Upper lobe of left lung (tissue), 4 donors: ENCODE measurements around the gene CCDC17.

Experiments used
- EP300 ChIP-seq, 4 donors: sonication (generic); formaldehyde crosslinking; IDR thresholded peaks; one replicate each; pipeline ENCODE4 v1.5.1; 2017; ENCODE audit warnings: antibody characterized with exemption in 4 of 4, control low read depth in 2 of 4
- POLR2A ChIP-seq, 4 donors: fragments of 450-650 bp; IDR thresholded peaks; one replicate each; pipeline ENCODE4 v1.5.1; 2016 to 2017; ENCODE audit warnings: antibody characterized with exemption in 4 of 4, mild to moderate bottlenecking in 2 of 4
- POLR2AphosphoS5 ChIP-seq, 2 donors: sonication (generic); formaldehyde crosslinking; IDR thresholded peaks; one replicate each; pipeline ENCODE4 v1.5.1; 2017; ENCODE audit warnings: antibody characterized with exemption in 2 of 2
- TF ChIP-seq, protein P1 (sequence below), 6 experiments: fragments of 450-650 bp in 4 of 6; fragments of 200-600 bp in 2 of 6; sonication (generic) in 2 of 6; IDR thresholded peaks; one replicate each; pipeline ENCODE4 v1.5.1; 2016 to 2019; ENCODE audit warnings: antibody characterized with exemption in 6 of 6

DNA sequence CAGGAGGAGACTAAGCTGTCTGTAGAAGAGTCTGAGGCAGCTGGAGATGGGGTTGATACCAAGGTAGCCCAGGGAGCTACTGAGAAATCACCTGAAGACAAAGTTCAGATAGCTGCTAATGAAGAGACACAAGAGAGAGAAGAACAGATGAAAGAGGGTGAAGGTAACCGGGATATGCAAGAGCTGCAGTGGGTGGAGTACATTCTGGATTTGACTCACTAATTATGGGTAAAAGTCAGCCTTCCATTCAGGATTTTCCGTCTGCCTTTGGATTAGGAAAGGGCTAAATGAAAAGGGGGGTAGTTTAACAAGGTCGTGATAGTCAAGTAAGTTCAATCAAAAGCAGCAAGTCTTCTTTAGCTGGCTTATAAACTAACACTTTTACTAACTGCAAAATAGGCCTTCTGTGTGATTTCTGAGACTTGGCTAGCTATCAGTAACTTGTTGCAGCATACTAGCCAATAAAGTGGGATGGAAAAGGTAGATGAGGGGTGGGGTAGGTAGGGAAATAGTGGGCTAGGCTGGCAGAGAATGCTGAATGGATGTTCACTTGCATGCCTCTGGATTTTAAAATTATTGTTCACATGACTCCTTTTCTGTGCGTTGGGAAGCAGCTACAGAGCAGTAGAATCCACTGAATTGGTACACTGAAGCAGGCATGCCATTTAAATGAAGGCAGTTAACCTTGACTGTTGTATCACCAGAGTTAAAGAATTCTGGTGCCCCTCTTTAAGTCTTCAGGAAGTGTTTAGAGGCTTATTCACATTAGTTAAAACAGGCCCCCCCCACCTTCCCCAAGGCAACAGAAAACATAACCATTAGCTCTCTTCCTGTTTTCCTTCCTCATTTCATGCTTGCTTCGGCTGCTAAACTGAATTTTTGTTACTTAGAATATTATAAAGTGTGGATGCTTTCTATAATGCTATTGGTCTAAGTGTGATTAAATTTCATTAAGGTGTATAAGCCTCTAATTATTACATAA lies 15.4 kb downstream of the CCDC17 start:
- TF ChIP-seq, protein P1, sequence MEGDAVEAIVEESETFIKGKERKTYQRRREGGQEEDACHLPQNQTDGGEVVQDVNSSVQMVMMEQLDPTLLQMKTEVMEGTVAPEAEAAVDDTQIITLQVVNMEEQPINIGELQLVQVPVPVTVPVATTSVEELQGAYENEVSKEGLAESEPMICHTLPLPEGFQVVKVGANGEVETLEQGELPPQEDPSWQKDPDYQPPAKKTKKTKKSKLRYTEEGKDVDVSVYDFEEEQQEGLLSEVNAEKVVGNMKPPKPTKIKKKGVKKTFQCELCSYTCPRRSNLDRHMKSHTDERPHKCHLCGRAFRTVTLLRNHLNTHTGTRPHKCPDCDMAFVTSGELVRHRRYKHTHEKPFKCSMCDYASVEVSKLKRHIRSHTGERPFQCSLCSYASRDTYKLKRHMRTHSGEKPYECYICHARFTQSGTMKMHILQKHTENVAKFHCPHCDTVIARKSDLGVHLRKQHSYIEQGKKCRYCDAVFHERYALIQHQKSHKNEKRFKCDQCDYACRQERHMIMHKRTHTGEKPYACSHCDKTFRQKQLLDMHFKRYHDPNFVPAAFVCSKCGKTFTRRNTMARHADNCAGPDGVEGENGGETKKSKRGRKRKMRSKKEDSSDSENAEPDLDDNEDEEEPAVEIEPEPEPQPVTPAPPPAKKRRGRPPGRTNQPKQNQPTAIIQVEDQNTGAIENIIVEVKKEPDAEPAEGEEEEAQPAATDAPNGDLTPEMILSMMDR (IDR thresholded peaks at IDR 0.05) = no peak
- TF ChIP-seq POLR2AphosphoS5 (IDR thresholded peaks at IDR 0.05) (no peak), POLR2A (IDR thresholded peaks at IDR 0.05) (no peak), EP300 (IDR thresholded peaks at IDR 0.05) (no peak)
